ENCODE data around the gene KCNJ15. TPM values are rescaled to one million over a fixed set of nuclear protein-coding genes. Genes with fewer than 3 reads are reported as not detected.

The KCNJ15 gene
- total and polyA plus RNA-seq, 2 of the 8 experiments (the other 6 are each of a cell fraction or from before 2014, with no cell fraction given), result under 0.01 TPM; not detected in 1

DNA sequence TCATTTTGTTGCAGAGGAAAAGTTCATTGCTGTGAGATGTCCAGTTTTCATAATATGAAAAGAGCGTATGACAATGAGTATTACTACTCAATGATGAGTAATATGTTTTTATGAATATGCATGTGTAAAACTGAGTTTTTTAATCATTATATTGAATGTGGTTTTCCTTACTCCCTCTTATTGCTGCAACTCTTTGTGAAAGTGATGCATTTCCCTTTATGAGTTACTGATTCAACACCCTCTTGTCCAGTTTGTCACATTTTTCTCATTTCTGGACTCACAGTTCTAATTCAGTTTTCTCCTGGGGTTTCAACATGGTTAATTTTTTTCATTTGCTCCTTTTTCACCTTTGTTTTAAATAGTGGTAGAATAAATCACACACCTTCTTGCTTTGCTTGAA, 35.2 kb upstream of the KCNJ15 start (continued):
- TF ChIP-seq CHD7 (IDR thresholded peaks at IDR 0.05; ENCODE audit: insufficient replicate concordance, low read length) (no peak), ZNF274 (IDR thresholded peaks at IDR 0.05; ENCODE audit: borderline replicate concordance, extremely low read depth, low read length) (no peak), EZH2 (IDR thresholded peaks at IDR 0.05; ENCODE audit: low read depth, low read length, severe bottlenecking) (no peak), GTF2F1 (IDR thresholded peaks at IDR 0.05; ENCODE audit: borderline replicate concordance, low read depth, low read length) (no peak), HDAC2 (IDR thresholded peaks at IDR 0.05; ENCODE audit: borderline replicate concordance in 1 of 2, low read depth in 2 of 2, low read length in 2 of 2) (no peak), CTBP2 (IDR thresholded peaks at IDR 0.05; ENCODE audit: borderline replicate concordance, insufficient read depth, insufficient read length, low read length) (no peak)

Data from H1 (cell line).